Measurements from ENCODE around the gene NDUFAF4.
A peak's percentile ranks its signal among the peaks of the same experiment; 100 is the strongest.

The NDUFAF4 gene

DNA sequence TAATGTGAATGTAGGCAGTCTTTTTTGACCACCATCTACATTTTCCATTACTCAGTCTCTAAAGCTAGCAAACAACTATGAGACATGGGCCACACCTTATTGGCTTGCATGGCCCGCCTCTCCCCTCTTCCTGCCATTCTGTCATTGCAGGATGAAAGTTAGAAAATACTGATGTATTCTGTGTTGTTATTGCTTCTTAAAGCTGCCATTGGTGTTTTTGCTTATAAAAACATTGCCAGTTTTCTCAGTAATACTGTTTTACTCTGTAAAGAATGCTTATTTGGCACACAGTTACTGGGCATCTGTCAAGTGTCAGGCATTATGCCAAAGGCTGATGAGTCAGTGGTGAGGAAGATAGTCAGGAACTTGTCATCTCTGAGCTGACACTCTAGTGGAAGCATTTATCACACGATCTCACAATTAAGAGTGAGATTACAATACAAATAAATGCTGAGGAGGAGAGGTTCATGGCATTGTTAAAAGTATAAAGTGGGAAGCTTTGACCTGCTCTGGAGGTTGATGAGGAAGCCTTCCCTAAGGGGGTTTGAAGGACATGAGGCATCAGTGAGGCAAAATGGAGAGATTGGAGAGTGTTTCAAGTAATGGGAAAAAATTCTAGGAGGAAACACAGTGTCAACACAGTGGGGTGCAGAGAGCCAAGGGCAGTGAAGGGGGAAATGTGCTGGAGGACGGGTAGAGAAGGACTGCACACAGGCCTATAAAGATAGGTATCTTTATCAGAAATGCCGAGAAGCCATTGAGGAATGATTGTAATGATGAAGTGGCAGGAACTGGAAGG lies 41.5 kb upstream of the NDUFAF4 start:
- H3K9me3 ChIP-seq, result no peaks in the 10 kb centered on the region
- H3K36me3 ChIP-seq, result no peaks in the 10 kb centered on the region
- H3K4me3 ChIP-seq (ENCODE audit: low read depth, low read length), result no peak overlapping the region
- H3K4me1 ChIP-seq, result peaks cover 8% of the 10 kb centered on the region
- TF ChIP-seq, protein P1, sequence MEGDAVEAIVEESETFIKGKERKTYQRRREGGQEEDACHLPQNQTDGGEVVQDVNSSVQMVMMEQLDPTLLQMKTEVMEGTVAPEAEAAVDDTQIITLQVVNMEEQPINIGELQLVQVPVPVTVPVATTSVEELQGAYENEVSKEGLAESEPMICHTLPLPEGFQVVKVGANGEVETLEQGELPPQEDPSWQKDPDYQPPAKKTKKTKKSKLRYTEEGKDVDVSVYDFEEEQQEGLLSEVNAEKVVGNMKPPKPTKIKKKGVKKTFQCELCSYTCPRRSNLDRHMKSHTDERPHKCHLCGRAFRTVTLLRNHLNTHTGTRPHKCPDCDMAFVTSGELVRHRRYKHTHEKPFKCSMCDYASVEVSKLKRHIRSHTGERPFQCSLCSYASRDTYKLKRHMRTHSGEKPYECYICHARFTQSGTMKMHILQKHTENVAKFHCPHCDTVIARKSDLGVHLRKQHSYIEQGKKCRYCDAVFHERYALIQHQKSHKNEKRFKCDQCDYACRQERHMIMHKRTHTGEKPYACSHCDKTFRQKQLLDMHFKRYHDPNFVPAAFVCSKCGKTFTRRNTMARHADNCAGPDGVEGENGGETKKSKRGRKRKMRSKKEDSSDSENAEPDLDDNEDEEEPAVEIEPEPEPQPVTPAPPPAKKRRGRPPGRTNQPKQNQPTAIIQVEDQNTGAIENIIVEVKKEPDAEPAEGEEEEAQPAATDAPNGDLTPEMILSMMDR (IDR thresholded peaks at IDR 0.05; ENCODE audit: low read depth, low read length), result no peak
- 0 out of 2 replicates have a peak, but pooled peaks cover 3% of the 10 kb centered on the region for H3K27me3 ChIP-seq
- peak; percentile 37 for DNase-seq

DNA sequence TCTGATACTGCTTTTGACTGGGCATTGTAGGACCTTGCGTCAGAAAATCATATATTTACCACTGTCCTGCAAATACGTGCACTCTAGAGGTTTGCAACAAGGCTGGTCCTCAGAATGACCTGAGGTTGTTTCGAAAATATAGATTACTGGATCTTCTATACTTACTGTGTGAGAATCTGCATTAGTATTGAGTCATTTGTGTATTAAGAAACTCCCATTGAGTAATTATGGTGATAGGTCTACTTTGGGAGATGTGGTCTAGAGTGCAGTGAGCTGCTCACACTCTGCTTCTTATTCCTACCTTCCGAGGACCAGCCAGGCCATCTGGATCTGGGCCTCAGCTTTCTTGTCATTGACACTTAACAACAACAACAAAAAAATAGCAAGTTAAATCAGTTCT lies 36.4 kb upstream of the NDUFAF4 start:
- Histone ChIP-seq H3K36me3 (no peaks in the 10 kb centered on the region), H3K27me3 (peaks cover 11% of the 10 kb centered on the region; the same call in 1 of the 2 replicates), H3K9me3 (no peaks in the 10 kb centered on the region), H3K4me1 (no peaks in the 10 kb centered on the region; the same call in 1 of the 2 replicates), H3K4me3 (ENCODE audit: low read depth, low read length) (no peak overlapping the region)
- DNase-seq, result no peak
- TF ChIP-seq, protein P1 (IDR thresholded peaks at IDR 0.05; ENCODE audit: low read depth, low read length), result no peak

DNA sequence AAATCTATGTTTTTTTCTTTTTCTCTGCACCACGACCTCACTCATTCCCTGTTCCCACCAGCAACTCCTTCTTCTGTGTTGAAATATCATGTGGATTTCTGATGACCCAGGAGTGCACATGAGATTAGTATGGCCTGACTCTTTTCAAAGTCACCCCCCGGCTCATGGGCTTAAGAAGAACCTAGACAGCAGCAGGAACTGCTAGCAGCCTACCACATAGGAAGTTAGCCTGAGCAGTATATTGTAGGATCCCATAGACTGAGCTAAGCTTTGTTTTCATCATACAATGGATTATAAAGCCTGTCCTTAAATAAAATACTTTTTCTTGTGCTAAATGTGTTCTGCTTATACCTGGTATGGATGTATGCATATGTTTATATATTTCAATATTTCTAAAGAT lies 33.5 kb upstream of the NDUFAF4 start:
- no peaks in the 10 kb centered on the region for H3K36me3 ChIP-seq
- TF ChIP-seq, protein P1 (IDR thresholded peaks at IDR 0.05; ENCODE audit: low read depth, low read length), result no peak
- H3K4me3 ChIP-seq (ENCODE audit: low read depth, low read length), result no peak overlapping the region
- no peaks in the 10 kb centered on the region; the same call in 1 of the 2 replicates for H3K4me1 ChIP-seq
- no peak for DNase-seq
- peaks cover 23% of the 10 kb centered on the region for H3K27me3 ChIP-seq
- no peaks in the 10 kb centered on the region for H3K9me3 ChIP-seq

DNA sequence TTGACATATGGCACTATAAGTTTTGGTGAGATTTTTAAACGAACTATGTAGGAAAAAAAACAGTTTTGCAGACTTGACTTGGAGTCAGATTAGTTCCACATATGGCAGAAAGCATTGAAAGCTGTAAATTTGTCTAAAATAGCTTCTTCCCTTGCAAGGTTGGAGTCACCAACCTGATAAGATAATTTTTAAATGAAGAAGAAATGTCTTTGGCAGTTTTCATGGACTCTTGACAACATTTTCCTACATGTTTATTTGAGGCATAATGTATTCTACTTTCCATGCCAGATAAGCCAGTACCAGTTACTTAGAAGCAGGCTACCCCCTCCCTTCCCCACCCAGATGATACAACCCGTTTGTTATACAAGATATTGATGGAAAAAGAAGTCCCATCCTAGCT lies 32.0 kb upstream of the NDUFAF4 start:
- Histone ChIP-seq H3K4me1 (no peaks in the 10 kb centered on the region; the same call in 1 of the 2 replicates), H3K36me3 (no peaks in the 10 kb centered on the region), H3K9me3 (no peaks in the 10 kb centered on the region), H3K27me3 (peaks cover 37% of the 10 kb centered on the region), H3K4me3 (ENCODE audit: low read depth, low read length) (no peak overlapping the region)
- DNase-seq, result no peak
- TF ChIP-seq, protein P1 (IDR thresholded peaks at IDR 0.05; ENCODE audit: low read depth, low read length), result no peak

DNA sequence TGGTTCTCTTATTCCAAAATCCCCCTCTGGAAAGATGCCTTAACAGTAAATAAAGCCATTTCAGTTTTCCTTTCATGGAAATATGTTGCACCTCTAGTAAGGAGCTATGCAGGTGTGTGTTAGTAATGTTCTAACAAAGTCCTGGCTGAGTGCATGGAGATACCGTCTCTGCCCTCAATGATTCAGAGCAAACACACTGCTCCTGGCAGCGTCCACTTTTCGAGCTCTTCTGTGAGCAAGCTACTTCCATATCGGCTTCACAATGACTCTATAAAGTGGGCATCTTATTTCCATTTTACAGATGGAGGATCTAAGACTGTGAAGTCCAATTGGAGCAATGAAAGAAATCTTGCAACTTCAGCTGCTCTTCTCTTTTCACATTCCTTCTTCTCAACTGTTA lies 30.0 kb upstream of the NDUFAF4 start:
- no peak for DNase-seq
- TF ChIP-seq, protein P1 (IDR thresholded peaks at IDR 0.05; ENCODE audit: low read depth, low read length), result no peak
- Histone ChIP-seq H3K9me3 (no peaks in the 10 kb centered on the region), H3K27me3 (peaks cover 39% of the 10 kb centered on the region), H3K4me1 (no peaks in the 10 kb centered on the region), H3K36me3 (no peaks in the 10 kb centered on the region), H3K4me3 (ENCODE audit: low read depth, low read length) (no peak overlapping the region)

DNA sequence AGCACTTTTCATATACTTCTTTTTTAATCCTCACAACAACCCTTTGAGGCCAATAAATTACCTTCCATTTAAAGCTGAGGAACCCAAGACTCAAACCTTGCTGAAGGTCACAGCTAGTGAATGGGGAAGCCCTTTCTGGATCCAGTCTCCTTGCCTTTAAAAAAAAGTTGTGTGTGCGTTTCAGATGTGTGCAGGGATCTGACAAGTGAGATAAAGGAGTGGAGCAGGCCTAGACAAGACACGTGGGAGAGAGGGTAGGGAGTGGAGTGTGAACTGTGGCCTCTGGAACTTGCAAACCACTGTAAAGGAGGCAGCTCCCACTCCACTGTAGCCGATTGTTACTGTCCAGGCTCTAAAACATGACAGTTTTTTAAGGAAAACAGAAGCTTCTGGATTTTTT lies 28.7 kb upstream of the NDUFAF4 start:
- Histone ChIP-seq H3K4me1 (no peaks in the 10 kb centered on the region), H3K4me3 (ENCODE audit: low read depth, low read length) (no peak overlapping the region), H3K9me3 (no peaks in the 10 kb centered on the region), H3K36me3 (no peaks in the 10 kb centered on the region), H3K27me3 (peaks cover 38% of the 10 kb centered on the region)
- no peak for DNase-seq
- TF ChIP-seq, protein P1 (IDR thresholded peaks at IDR 0.05; ENCODE audit: low read depth, low read length), result no peak

Data from BE2C (cell line).